Amniotic epithelial cell (primary cell): ENCODE measurements around the gene TRANK1.
A peak's percentile ranks its signal among the peaks of the same experiment; 100 is the strongest.
"Not testable (repeated sequence)": the region's sequence is repeated elsewhere in the genome, so short reads cannot be mapped to it uniquely, and the experiment has no call there.

Experiments used
- DNase-seq: peaks from one replicate; pipeline ENCODE4 v3.0.0-alpha.2; 2010; ENCODE audit warnings: low read depth

The TRANK1 gene

DNA sequence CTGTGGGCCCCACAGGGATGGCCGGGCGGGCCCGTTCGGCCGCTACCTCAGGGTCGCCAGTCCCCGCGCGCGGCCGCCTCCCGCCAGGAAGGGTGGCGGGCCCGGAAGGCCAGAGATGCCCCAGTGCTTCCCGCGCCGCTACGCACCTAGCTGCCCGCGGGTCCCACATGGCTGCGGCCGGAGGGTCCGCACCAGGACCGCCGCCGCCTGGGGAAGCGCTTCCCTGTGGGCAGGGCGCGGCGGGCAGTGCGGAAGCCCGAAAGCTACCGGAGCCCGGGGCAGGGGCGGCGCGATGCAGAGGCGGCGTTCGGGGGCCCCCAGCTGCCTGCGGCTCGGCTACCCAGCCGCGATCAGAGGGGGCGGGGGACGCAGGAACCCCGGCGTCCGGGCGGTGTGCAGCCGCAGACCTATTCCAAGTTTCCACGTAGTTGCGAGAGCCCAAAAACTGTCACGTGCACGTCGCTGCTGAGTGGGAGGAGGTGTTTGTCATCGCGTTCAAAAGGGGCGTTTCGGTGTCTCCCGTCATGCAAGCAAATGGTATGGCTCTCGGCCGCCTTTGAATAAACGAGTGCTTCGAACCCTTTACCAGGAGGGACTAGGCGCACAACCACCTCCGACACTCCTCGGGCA, at the start of gene TRANK1:
Gene TRANK1, minus strand, starts transcription at position 414 of the 630 bp plus-strand sequence. Its CDS starts 245 bp downstream, at position 169.
- peak; percentile 52 for DNase-seq

DNA sequence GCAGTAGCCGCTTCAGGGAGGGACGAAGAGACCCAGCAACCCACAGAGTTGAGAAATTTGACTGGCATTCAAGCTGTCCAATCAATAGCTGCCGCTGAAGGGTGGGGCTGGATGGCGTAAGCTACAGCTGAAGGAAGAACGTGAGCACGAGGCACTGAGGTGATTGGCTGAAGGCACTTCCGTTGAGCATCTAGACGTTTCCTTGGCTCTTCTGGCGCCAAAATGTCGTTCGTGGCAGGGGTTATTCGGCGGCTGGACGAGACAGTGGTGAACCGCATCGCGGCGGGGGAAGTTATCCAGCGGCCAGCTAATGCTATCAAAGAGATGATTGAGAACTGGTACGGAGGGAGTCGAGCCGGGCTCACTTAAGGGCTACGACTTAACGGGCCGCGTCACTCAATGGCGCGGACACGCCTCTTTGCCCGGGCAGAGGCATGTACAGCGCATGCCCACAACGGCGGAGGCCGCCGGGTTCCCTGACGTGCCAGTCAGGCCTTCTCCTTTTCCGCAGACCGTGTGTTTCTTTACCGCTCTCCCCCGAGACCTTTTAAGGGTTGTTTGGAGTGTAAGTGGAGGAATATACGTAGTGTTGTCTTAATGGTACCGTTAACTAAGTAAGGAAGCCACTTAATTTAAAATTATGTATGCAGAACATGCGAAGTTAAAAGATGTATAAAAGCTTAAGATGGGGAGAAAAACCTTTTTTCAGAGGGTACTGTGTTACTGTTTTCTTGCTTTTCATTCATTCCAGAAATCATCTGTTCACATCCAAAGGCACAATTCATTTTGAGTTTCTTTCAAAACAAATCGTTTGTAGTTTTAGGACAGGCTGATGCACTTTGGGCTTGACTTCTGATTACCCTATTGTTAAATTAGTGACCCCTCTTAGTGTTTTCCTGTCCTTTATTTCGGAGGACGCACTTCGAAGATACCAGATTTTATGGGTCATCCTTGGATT, 48.8 kb upstream of the TRANK1 start, which contains the start of gene MLH1:
Gene MLH1, plus strand, starts transcription at position 193 of the 958 bp plus-strand sequence. Its CDS starts 30 bp downstream, at position 223.
- DNase-seq, result peak; percentile 100

DNA sequence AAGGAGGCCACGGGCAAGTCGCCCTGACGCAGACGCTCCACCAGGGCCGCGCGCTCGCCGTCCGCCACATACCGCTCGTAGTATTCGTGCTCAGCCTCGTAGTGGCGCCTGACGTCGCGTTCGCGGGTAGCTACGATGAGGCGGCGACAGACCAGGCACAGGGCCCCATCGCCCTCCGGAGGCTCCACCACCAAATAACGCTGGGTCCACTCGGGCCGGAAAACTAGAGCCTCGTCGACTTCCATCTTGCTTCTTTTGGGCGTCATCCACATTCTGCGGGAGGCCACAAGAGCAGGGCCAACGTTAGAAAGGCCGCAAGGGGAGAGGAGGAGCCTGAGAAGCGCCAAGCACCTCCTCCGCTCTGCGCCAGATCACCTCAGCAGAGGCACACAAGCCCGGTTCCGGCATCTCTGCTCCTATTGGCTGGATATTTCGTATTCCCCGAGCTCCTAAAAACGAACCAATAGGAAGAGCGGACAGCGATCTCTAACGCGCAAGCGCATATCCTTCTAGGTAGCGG, 48.0 kb upstream of the TRANK1 start, which contains the start of gene EPM2AIP1:
Gene EPM2AIP1, minus strand, starts transcription at position 326 of the 520 bp plus-strand sequence. Its CDS starts 54 bp downstream, at position 272.
- no peak for DNase-seq

DNA sequence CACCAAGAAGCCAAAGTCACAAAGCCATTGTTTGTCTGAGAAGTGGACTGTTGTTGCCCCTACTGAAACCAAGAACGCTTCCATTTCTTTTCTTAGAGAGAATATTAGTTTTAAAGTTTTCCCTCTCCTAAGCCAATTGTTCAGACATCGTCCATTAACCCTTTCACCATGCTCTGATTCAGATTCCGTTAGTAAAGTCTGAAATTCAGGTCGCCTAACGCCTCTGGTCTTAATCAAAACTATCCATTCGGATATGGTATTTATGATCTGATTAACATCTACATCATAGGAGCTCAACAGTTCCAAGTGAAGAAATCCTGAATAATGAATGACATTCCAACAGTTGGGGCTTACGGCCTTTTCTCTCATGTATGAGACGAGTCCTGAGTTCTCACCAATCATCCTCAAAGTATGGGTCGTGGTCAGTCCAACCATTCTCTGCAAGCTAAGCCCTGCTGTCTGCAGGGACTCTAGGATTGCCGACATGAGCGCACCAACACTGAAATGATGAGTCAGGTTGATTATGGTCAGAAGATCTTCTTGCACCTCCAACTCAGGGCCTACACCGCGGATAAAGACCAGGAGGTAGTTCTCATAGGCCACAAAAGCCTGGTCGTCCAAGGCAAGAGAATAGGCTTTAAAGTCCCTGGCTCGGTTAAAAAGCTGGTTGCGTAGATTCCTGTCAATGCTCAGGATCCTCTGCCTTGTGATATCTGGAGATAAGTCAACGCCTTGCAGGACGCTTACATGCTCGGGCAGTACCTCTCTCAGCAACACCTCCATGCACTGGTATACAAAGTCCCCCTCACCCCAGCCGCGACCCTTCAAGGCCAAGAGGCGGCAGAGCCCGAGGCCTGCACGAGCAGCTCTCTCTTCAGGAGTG, 47.3 kb upstream of the TRANK1 start:
- DNase-seq, result peak; percentile 82

DNA sequence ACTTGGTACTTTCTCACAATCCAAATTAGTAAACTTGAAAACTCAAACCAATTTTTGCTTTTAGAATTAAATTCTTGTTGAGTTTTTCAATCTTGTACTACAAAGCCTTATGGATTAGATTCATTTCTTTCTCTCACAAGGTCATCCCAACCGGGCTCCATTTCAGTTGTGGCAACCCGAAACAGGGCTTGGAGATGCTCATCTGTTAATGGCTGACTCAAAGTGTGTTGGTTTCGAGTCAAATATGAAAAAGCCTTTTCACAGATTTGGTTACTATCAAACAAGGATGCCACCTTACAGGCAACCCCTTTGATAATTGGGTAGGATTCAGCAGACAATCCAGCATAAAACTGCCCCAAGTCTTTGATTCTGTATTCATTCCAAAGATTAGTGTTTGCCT, 46.3 kb upstream of the TRANK1 start:
- no peak for DNase-seq

DNA sequence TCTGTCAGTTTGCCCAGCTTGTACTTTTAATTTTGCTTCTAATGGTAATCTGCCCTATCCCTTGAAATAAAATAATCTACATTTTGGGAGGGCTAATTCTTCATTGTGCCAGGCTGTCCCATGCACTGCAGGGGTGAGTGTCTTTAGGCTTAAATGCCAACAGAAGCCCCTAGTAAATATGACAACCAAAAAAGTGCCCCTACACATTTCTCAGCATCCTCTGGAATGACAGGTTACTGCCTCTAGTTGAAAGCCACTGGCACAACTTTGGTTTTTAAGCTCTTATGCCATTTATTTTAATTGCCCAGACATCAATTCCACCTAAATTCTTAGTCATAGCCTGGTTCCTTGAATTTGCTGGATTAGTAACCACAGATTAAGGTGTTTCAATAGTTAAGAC, 44.7 kb upstream of the TRANK1 start:
- DNase-seq, result no peak

DNA sequence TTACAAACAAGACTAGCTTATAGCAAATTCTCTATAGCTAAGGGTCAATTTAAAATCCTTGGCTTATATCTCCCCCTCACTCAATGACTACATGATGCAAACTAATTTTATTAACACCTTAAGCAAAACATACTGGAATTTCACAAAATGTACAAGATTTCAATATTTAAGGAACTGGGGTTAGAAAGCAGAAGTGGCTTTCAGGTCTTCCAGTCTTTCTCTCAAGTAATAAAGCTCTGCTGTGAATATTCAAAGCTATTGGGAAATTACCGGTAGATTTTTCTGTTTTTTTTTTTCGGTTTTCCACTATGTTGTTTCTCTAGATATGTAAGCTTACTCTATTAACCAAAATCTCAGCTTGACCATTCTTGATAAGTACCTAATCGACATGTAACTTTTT, 44.2 kb upstream of the TRANK1 start:
- DNase-seq, result no peak

DNA sequence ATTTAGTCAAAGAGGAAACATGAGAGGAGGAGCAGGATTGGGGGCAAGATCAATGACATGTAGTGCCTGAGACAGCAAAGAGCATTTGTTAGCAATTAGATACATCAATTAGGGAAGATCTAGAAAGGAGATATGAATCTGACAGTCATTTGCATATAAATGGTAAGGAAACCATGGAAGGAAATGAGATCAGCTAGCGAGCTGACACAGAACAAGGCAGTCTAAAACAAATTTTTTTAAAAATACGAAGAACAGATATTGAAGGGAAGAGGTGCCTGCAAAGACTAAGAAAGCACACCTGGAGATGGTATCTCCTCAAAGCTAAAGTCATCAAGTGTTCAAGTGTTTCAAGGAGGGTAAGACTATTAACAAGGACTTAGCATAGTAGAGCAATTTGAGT, 43.5 kb upstream of the TRANK1 start:
- DNase-seq, result no peak

DNA sequence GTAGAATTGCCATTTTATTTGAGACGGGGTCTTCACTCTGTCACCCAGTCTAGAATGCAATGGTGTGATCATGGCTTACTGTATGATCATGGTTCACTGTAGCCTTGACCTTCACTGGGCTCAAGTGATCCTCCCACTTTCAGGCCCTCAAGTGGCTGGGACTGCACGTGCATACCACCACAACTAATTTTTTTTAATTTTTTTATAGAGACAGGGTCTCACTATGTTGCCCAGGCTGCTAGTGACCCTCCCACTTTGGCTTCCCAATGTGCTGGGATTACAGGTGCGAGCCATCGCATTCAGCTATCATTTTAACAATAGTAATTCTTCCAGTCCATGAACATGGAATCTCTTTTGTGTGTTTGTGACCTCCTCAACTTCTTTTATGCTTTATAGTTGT, 36.2 kb upstream of the TRANK1 start:
- DNase-seq, result no peak

DNA sequence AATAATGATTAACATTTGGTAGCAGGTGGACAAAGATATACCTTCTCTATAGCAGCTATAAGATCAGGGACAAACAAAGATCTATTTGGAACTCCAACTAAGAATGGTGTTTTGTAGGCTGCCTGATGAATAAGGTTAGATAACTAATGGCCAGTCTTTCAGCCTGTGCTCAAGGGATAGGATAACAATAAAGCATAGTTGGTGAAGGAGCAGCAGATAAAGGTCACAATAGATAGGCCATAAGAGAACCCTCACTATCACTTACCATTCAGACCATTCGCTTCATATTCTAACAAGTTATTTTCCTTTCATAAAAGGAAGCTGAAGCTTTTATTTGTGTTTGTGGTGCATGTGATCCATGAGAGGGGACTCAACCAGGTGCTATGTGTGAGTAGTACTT, 28.3 kb upstream of the TRANK1 start:
- DNase-seq, result no peak

DNA sequence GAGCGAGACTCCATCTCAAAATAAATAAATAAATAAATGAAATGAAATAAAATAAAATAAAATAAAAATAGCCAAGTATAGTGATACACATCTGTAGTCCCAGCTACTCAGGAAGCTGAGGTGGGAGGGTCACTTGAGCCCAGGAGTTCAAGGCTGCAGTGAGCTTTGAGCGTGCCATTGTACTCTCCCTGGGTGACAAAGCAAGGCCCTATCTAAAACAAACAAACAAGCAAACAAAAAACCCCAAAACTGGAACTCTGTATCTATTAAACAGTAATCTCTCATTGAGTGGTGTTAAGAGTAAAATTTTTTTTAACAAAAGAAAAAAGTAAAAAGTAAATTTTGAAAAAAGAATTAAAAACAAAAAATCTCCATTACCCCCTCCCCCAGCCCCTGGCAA, 27.3 kb upstream of the TRANK1 start:
- no peak for DNase-seq

DNA sequence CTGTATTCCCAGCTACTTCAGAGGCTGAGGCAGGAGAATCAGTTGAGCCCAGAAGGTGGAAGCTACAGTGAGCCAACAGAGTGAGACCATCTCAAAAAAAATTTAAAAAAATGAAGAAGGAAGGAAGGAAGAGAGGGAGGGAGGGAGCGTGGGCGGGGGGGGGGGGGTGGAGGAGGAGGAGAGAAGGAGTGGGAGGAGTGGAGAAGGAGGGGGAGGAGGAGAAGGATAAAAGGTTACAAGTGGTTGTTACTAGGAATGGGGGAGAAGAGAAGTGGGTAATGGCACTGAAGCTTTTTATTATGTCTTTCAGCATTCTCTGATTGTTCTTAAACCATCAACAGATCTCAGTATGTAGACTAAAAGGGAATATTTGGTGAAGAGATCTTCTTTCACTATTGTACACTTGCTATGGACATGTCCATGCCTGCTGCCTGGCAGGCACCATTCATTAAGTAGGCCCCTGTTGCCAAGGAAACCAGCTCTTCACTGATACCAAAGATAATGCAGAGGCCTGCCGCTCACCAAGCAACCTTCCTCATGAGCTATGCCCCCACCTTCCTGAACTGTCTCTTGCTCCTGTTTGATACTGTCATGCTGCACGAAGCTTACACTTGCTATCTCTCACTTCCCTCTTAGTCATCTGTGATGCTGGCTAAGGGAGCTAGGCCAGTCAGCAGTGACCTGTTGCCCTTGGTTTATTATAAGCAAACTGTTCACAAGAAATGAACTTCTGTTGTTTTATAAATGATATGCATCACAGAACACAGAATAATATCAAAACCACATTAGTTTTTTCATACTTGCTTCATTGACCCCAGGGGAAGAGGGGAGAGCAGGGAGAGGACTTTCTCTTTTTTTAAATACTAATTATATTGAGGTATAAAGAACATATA, 24.9 kb upstream of the TRANK1 start:
- DNase-seq, result peak; percentile 92

DNA sequence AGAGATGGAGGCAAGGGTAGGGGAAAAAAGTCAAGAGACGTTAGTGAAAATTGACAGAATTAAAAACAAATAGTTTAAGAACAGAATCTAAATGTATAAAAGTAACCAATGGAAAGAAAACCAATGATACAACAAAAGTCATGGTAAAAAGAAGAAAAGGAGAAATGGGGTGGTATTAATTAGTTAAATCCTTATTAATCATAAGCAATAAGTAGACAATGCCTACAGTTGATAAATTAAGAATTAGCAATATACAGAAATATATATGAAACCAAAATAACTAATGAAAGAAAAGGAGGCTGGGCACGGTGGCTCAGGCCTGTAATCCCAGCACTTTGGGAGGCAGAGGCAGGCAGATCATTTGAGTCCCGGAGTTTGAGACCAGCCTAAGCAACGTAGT, 24.2 kb upstream of the TRANK1 start:
- no peak for DNase-seq

DNA sequence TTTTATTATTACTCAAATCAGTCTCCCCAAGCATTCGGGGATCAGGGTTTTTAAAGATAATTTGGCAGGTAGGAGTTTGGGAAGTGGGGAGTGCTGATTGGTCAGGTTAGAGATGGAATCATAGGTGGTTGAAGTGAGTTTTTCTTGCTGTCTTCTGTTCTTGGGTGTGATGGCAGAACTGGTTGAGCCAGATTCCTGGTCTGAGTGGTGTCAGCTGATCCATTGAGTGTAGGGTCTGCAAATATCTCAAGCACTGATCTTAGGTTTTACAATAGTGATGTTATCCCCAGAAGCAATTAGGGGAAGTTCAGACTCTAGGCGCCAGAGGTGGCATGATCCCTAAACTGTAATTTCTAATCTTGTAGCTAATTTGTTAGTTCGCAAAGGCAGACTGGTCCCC, 20.6 kb upstream of the TRANK1 start:
- DNase-seq, result no peak

DNA sequence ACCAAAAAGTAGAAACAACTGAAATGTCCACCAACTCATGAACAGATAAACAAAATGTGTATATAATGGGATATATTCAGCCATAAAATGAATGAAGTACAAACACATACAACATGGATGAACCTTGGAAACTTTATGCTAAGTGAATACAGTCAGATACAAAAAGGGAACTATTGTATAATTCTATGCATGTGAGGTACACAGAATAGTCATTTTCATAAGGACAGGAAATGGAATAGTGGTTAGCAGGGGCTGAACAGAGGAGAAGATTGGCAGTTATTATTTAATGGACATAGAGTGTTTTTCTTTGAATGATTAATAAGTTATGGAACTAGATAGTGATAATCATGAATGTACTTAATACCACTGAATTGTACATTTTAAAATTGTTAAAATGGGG, 20.0 kb upstream of the TRANK1 start:
- DNase-seq, result no peak

DNA sequence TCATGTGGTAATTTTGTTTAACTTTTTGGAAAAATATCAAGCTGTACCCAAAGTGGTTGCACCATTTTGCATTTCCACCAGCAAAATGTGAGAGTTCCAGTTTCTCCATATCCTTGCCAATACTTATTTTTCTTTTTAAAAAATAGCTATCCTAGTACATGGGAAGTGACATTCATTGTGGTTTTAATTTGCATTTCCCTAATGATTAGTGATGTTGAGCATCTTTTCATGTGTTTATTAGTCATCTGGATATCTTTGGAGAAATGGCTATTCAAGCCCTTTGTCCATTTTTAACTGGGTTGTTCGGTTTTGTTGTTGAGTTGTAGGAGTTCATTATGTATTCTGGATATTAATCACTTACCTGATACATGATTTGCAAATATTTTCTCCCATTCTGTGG, 19.5 kb upstream of the TRANK1 start:
- DNase-seq, result no peak

DNA sequence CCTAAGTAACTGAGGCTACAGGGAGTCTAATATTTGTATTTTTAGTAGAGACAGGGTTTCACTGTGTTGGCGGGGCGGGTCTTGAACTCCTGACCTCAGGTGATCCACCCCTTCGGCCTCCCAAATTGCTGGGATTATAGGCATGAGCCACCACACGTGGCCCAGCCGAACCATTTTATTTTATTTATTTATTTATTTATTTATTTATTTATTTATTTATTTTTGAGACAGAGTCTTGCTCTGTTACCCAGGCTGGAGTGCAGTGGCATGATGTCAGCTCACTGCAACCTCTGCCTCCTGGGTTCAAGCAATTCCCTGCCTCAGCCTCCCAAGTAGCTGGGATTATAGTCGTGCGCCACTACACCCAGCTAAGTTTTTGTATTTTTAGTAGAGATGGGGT, 18.2 kb upstream of the TRANK1 start:
- DNase-seq, result not testable (repeated sequence)

DNA sequence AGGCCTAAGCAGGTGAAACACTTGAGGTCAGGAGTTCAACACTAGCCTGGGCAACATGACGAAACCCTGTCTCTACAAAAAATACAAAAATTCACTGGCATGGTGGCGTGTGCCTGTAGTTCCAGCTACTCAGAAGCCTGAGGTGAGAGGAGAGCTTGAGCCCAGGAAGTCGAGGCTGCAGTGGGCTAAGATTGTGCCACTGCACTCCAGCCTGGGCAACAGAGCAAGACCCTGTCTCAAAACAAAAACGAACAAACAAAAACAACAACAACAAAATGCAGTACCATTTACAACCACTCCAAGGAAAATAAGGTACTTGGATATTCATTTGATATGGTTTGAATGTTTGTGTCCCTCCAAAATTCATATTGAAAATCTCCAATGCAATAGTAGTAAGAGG, 15.6 kb upstream of the TRANK1 start:
- DNase-seq, result no peak

DNA sequence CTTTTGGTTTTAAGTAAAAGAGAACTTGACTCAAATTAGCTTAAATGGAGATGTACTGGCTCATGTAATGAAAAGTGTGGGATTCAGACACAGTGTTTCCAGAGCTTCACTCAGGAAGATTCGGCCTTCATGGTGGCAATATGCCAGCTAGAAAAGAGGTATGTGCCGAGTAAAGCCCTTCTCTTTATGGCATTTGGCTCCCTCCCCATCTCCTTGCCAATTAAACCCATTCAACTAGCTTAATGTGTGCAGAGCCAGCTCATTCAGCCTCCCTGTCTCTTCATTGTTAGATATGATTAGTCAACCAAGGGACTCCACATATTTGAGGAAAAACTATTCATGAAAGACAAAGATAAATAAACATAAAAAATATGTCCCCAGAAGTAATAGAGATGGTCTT, 15.0 kb upstream of the TRANK1 start:
- no peak for DNase-seq

DNA sequence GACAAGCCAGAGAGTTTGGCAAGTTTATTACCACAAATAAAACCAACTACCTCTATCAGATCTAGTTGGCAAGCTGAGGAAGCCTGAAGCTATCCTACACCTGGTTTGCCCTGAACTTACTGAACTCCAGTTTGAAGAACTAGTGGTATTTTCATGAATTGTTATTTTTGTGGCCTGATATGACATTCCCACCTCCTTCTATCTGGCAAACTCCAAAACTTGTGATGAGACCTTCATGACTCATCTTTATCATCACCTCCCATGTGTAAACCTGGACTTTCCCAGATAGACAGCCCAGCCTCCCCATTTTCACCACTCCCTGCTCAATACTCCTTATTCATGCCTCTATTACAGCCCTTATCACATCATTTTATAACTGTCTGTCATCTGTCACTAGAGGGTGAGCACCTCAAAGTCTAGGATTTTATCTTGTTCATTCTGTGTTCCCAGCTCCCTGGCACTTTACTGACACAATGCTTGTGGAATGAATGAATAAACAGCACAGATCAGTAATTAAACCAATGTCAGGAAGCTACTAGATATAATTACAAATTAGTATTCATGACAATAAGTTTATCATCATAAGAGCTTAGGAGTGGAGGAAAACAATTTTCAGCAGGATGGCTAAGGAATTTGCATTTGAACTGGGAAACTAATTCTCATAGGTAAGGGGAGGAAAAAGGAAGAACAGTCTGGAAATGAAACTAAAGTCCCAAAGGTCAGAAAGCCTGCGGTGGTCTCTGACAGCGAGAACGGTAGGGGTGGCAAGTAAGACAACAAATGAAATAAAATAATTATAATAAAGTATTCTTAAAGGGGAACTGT, 13.2 kb upstream of the TRANK1 start:
- peak; percentile 77 for DNase-seq
